ENCODE data around the gene IQCK. TPM values are rescaled to one million over a fixed set of nuclear protein-coding genes. Genes with fewer than 3 reads are reported as not detected.

Gene IQCK
- polyA plus RNA-seq, 3 donors: 0.52 to 1.2 (median 0.58) TPM

- Mint-ChIP-seq H3K4me1 (no peaks in the 10 kb centered on the region), H3K4me3 (no peak overlapping the region), H3K27ac (no peak overlapping the region), H3K27me3 (ENCODE audit: low read depth in 3 of 3) (peaks cover 0 to 3% (median 0%) of the 10 kb centered on the region in 3 donors), H3K9me3 (no peaks in the 10 kb centered on the region), H3K36me3 (no peaks in the 10 kb centered on the region)
- Histone ChIP-seq H2AFZ (ENCODE audit: insufficient read depth, low read depth, low read length, poor library complexity, severe bottlenecking) (no peak overlapping the region), H3K4me2 (replicated peaks; ENCODE audit: extremely low read depth, low read length, poor library complexity, severe bottlenecking) (no peak overlapping the region), H3K9me3 (replicated peaks in 1 of 2; ENCODE audit: control insufficient read depth in 1 of 2, insufficient read depth in 1 of 2, low read length in 2 of 2) (no peaks in the 10 kb centered on the region), H3K79me2 (ENCODE audit: insufficient read depth, low read length) (no peaks in the 10 kb centered on the region), H3K27ac (ENCODE audit: low read depth in 1 of 2, low read length in 2 of 2) (no peak overlapping the region), H3K27me3 (ENCODE audit: control insufficient read depth in 2 of 2, insufficient read depth in 2 of 2, low read length in 2 of 2) (no peaks in the 10 kb centered on the region), H4K20me1 (ENCODE audit: insufficient read depth, low read length) (no peaks in the 10 kb centered on the region), H3K4me3 (replicated peaks in 1 of 3; ENCODE audit: low read depth in 2 of 3, low read length in 3 of 3) (no peak overlapping the region), H3K4me1 (ENCODE audit: control insufficient read depth in 1 of 2, insufficient read depth in 2 of 2, low read length in 2 of 2) (no peaks in the 10 kb centered on the region), H3K9ac (ENCODE audit: insufficient read depth, low read length, poor library complexity, severe bottlenecking) (no peak overlapping the region), H3K36me3 (replicated peaks in 1 of 2; ENCODE audit: control insufficient read depth in 1 of 2, insufficient read depth in 2 of 2, low read length in 2 of 2) (no peaks in the 10 kb centered on the region)
- 83% methylated on average over 1 of the region's 3 CpGs for WGBS (ENCODE audit: insufficient coverage)
- no peak for DNase-seq
- TF ChIP-seq, protein P1, sequence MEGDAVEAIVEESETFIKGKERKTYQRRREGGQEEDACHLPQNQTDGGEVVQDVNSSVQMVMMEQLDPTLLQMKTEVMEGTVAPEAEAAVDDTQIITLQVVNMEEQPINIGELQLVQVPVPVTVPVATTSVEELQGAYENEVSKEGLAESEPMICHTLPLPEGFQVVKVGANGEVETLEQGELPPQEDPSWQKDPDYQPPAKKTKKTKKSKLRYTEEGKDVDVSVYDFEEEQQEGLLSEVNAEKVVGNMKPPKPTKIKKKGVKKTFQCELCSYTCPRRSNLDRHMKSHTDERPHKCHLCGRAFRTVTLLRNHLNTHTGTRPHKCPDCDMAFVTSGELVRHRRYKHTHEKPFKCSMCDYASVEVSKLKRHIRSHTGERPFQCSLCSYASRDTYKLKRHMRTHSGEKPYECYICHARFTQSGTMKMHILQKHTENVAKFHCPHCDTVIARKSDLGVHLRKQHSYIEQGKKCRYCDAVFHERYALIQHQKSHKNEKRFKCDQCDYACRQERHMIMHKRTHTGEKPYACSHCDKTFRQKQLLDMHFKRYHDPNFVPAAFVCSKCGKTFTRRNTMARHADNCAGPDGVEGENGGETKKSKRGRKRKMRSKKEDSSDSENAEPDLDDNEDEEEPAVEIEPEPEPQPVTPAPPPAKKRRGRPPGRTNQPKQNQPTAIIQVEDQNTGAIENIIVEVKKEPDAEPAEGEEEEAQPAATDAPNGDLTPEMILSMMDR (IDR thresholded peaks at IDR 0.05): no peak
- intact Hi-C loops (cut with micrococcal nuclease): no loop called here
Observed at GRCh38 chr16:19848756-19849155, 130.7 kb downstream of the IQCK start.

GRCh38 chr16:19850131-19850817 lies 132.2 kb downstream of the IQCK start:
- no peaks in the 10 kb centered on the region for H4K20me1 ChIP-seq (ENCODE audit: insufficient read depth, low read length)
- 100% methylated on average over 4 of the region's 11 CpGs for WGBS (ENCODE audit: insufficient coverage)
- DNase-seq: no peak
- no peak overlapping the region for H3K27ac ChIP-seq (ENCODE audit: low read depth in 1 of 2, low read length in 2 of 2)
- H3K4me1 ChIP-seq (ENCODE audit: control insufficient read depth in 1 of 2, insufficient read depth in 2 of 2, low read length in 2 of 2): no peaks in the 10 kb centered on the region
- Mint-ChIP-seq H3K4me1 (no peaks in the 10 kb centered on the region), H3K36me3 (no peaks in the 10 kb centered on the region), H3K27me3 (ENCODE audit: low read depth in 3 of 3) (peaks cover 0 to 3% (median 0%) of the 10 kb centered on the region in 3 donors), H3K9me3 (no peaks in the 10 kb centered on the region), H3K4me3 (no peak overlapping the region), H3K27ac (no peak overlapping the region)
- no peak overlapping the region for H2AFZ ChIP-seq (ENCODE audit: insufficient read depth, low read depth, low read length, poor library complexity, severe bottlenecking)
- H3K4me3 ChIP-seq (replicated peaks in 1 of 3; ENCODE audit: low read depth in 2 of 3, low read length in 3 of 3): no peak overlapping the region
- H3K9me3 ChIP-seq (replicated peaks in 1 of 2; ENCODE audit: control insufficient read depth in 1 of 2, insufficient read depth in 1 of 2, low read length in 2 of 2): no peaks in the 10 kb centered on the region
- intact Hi-C loops (cut with micrococcal nuclease): no loop called here
- no peak overlapping the region for H3K4me2 ChIP-seq (replicated peaks; ENCODE audit: extremely low read depth, low read length, poor library complexity, severe bottlenecking)
- H3K79me2 ChIP-seq (ENCODE audit: insufficient read depth, low read length): no peaks in the 10 kb centered on the region
- no peaks in the 10 kb centered on the region for H3K36me3 ChIP-seq (replicated peaks in 1 of 2; ENCODE audit: control insufficient read depth in 1 of 2, insufficient read depth in 2 of 2, low read length in 2 of 2)
- TF ChIP-seq, protein P1 (IDR thresholded peaks at IDR 0.05): no peak
- no peak overlapping the region for H3K9ac ChIP-seq (ENCODE audit: insufficient read depth, low read length, poor library complexity, severe bottlenecking)
- H3K27me3 ChIP-seq (ENCODE audit: control insufficient read depth in 2 of 2, insufficient read depth in 2 of 2, low read length in 2 of 2): no peaks in the 10 kb centered on the region
